Measurements from ENCODE around the gene CHDH.

The CHDH gene

DNA sequence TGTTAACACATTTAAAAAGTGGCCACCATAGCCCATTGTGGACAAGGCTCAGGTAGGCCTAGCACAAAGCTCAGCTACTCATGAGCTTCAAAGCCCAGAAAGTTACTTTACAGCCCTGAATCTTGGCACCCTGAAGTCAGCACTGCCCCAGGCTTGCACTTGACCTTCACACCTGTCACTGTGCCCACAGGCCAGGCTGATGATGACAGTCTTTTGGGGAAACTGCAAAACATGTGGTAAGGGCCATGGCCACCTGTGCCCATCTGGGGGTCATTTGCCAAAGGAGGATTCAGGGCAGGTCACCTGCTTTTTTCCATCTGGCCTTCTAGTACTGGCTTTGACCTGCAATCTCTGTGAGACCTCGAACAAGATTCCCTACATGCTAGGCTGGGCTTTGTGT, 11.0 kb downstream of the CHDH start:
- TF ChIP-seq, protein P1, sequence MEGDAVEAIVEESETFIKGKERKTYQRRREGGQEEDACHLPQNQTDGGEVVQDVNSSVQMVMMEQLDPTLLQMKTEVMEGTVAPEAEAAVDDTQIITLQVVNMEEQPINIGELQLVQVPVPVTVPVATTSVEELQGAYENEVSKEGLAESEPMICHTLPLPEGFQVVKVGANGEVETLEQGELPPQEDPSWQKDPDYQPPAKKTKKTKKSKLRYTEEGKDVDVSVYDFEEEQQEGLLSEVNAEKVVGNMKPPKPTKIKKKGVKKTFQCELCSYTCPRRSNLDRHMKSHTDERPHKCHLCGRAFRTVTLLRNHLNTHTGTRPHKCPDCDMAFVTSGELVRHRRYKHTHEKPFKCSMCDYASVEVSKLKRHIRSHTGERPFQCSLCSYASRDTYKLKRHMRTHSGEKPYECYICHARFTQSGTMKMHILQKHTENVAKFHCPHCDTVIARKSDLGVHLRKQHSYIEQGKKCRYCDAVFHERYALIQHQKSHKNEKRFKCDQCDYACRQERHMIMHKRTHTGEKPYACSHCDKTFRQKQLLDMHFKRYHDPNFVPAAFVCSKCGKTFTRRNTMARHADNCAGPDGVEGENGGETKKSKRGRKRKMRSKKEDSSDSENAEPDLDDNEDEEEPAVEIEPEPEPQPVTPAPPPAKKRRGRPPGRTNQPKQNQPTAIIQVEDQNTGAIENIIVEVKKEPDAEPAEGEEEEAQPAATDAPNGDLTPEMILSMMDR (IDR thresholded peaks at IDR 0.05; ENCODE audit: control insufficient read depth, extremely low read depth, insufficient read depth) = no peak
- DNase-seq (ENCODE audit: low read depth) = no peak

DNA sequence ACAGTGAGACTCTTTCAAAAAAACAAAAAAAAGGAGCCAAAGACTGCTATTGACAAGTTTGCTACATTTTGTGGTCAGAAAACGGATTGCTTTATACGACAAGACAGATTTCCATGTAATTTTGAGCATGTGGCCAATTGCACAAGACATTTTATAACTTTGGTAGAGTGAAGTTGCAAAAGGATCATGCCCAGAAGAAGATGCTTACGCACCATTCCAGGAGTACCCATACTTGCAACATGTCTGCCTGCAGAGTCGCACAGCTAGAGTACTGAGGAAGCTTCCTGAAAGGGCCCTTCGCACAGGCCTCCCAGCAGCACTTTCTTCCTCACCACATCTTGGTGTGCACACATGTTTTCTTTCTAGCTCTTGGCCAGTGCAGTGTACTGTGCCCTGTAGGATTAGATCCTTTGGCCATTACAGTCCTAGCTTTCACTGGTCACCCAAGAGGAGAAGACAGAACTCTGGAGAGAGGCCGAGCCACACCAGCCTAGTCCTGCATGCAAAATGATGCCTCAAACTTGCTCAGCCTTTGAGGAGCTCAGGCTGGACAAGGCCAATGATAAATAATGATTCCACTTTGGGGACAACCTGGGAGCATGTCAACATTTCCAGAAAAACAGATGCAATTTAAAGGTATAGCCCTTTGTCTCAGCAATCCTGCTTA, 11.7 kb downstream of the CHDH start:
- TF ChIP-seq, protein P1 (IDR thresholded peaks at IDR 0.05; ENCODE audit: control insufficient read depth, extremely low read depth, insufficient read depth) = no peak
- no peak overlapping the region for H3K4me3 ChIP-seq (ENCODE audit: low read depth, low read length)
- DNase-seq (ENCODE audit: low read depth) = no peak

More for the DNA sequence above, 11.0 kb downstream of the CHDH start:
- no peak overlapping the region for H3K4me3 ChIP-seq (ENCODE audit: low read depth, low read length)

DNA sequence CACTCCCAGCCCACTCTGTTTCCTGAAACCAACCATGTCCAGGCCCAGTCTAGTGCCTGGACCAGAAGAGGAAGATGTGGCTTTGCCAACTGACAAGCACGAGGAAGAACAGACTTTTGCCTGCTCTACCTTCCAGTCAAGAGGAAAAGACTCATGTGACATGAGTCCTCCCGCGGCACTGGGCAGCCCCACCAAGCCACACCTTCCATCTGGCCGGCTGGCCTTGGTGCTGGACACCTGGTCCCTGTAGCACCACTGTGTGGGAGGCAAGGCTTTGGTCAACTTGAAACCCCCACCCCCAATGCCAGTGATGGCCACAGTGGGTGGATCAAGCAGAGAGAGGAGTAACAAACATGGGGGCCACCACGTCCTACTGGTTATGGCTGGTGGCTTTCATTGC, 12.5 kb downstream of the CHDH start:
- H3K4me3 ChIP-seq (ENCODE audit: low read depth, low read length) = no peak overlapping the region
- no peak for DNase-seq (ENCODE audit: low read depth)
- TF ChIP-seq, protein P1 (IDR thresholded peaks at IDR 0.05; ENCODE audit: control insufficient read depth, extremely low read depth, insufficient read depth) = no peak

DNA sequence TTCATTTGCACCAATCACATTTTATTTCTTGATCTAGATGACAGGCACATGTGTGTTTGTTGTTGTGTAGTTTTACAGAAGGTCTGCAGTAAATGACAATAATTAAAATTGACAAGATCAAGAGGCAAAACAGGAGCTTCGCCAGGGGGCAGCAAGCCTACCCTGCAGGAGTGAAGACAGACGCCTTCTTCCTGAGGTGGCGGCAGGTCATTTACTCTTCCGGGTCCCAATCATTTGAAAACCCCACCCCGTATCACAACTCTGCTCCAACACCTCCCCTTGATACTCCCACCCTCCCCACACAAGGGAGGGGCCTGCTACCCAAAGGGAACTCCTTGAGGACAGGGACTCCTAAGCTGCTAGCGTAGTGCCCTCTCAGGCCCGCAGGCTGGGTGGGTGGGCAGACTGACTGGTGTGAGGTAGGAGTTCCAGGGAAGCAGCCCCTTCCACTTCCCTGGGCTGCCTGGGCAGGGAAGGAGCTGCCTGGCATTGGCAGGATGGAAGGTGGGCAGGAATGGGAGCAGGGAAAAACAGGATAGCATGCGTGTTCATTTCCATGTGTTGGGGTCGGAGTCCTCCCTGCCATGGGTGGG, 13.1 kb downstream of the CHDH start:
- TF ChIP-seq, protein P1 (IDR thresholded peaks at IDR 0.05; ENCODE audit: control insufficient read depth, extremely low read depth, insufficient read depth) = no peak
- H3K4me3 ChIP-seq (ENCODE audit: low read depth, low read length) = no peak overlapping the region
- DNase-seq (ENCODE audit: low read depth) = no peak

- no peak for DNase-seq (ENCODE audit: low read depth)
- TF ChIP-seq, protein P1 (IDR thresholded peaks at IDR 0.05; ENCODE audit: control insufficient read depth, extremely low read depth, insufficient read depth) = no peak
- no peak overlapping the region for H3K4me3 ChIP-seq (ENCODE audit: low read depth, low read length)
Measured at GRCh38 chr3:53830944-53831343, 15.3 kb downstream of the CHDH start.

- TF ChIP-seq, protein P1 (IDR thresholded peaks at IDR 0.05; ENCODE audit: control insufficient read depth, extremely low read depth, insufficient read depth) = no peak
- no peak overlapping the region for H3K4me3 ChIP-seq (ENCODE audit: low read depth, low read length)
- no peak for DNase-seq (ENCODE audit: low read depth)
Measured at GRCh38 chr3:53829605-53830004, 16.6 kb downstream of the CHDH start.

GRCh38 chr3:53828581-53828980, 17.6 kb downstream of the CHDH start:
- TF ChIP-seq, protein P1 (IDR thresholded peaks at IDR 0.05; ENCODE audit: control insufficient read depth, extremely low read depth, insufficient read depth) = no peak
- DNase-seq (ENCODE audit: low read depth) = peak; percentile 75

More at GRCh38 chr3:53828581-53828980, 17.6 kb downstream of the CHDH start:
- H3K4me3 ChIP-seq (ENCODE audit: low read depth, low read length) = no peak overlapping the region
